Activated CD4-positive, alpha-beta T cell treated with anti-CD3 and anti-CD28 coated beads for 24 hours (primary cell): ENCODE measurements around the gene SMG6.

Source experiments
- DNase-seq, 2 donors: peaks; one replicate each; pipeline ENCODE4 v3.0.0-alpha.2; 2020; ENCODE audit warnings: low read depth in 2 of 2

The SMG6 gene

DNA sequence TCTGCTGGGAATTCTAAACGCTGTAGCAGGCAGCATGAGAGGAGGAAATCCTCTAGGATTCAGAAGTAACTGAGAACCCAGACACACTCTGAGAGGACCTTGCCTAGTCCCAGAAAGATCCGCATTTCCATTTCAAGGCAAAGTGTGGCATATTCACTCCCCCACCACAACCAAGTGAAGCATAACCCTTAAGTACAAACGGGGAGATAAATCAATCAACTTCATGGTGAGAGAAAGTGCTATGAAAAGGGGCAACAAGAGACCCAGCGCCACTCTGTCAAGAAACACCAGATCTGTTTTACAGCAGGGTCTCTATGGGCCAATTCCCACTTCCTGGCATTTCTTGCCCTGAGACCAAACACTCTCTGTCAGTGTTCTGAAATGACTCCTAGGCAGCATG, 68.3 kb downstream of the SMG6 start:
- no peak for DNase-seq

DNA sequence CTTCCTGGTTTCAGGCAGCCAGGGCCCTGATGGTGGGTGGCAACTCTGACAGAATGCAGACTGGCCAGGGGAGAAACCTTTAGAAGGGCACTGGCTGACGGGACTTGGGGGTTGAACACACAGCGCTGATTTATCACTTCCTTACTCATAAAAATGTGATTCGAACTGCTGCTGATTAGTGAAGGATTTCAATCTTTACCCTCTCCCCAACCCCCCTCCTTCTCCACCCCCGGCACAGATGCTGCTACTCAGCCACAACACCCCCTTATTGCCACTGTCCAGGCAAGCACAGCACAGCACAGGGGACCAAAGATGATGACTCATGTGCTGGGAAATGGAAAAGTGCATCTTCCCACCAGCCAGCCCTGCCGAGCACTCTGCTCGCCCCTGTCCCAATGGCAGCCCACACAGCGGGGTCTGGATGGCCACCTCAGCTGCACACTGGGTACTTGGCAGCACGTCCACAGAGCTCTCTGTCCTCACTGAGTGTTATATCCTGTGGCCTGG, 70.1 kb downstream of the SMG6 start:
- DNase-seq, result no peak

DNA sequence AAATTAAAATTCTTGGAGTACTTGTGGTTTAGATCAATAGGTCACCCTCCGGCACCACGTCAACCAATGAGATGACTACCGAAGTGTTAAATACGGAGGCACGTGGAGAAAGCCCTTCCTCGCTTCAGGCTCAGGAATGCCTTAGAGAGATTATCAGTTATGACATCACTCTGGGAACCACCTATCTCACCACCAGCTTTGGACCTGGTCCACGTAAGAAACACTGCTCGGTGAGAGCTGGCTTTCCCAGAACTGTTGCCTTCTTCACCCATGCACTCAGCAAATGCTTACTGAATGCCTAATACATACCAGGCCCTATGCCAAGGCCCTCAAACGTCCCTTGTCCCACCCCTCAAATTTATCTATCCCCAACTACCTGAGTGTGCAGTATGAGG, 71.3 kb downstream of the SMG6 start:
- no peak for DNase-seq

DNA sequence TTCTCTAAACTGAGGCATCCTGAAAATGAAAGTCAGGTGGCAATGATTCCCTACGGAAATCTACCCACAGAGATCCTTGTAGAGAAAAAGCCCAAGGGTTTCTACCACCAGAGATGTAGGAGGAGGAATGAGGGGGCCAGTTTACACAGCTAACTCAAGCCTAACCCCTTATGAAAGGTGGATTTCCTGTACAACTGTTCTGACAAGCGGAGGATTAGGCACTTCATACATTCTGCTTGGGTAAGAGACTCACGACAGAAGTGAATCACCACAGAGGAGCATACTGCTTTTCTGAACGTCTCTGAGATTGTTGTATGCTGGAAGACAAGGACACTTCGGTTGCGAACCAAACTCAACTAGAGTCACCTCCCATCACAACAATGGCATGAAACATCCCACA, 72.7 kb downstream of the SMG6 start:
- no peak for DNase-seq

DNA sequence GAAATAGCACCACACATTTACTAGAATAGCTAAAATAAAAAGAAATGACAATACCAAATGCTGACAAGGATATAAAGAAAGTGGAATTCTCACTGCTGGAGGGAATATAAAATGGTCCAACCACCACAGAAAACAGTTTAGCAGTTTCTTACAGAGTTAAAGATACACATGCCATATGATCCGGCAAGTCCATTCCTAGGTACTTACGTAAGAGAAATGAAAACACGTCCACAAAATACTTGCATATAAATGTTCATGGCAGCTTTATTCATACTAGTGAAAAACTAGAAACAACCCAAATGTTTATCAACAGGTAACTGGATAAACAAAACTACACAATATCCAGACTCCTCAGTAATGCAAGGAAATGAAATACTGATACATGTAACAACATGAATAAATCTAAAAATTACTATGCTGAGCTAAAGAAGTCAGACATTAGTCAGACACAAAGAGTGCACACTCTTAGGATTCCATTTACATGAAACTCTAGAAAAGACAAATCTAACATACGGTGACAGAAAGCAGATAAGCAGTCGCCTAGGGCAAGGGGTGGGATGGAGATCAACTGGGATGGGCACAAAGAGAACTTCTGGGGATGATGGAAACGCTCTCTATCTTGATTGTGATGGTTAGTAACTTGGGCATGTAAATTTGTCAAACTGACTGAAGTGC, 76.4 kb downstream of the SMG6 start:
- DNase-seq, result no peak

DNA sequence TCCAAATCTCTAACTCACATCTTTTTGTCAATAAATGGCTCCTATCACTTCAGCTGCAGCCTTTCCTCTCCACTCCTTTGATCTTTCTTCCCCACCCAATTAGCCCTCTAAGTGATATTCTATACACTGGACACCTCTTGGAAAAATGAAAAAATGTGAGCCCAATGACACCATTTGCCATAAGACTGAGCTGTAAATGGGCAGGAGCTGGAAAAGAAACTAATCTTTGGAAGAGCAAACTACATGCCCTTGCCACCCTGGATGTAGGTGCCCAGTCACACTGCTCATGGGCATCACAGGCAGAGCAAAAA, 80.0 kb downstream of the SMG6 start:
- no peak for DNase-seq

DNA sequence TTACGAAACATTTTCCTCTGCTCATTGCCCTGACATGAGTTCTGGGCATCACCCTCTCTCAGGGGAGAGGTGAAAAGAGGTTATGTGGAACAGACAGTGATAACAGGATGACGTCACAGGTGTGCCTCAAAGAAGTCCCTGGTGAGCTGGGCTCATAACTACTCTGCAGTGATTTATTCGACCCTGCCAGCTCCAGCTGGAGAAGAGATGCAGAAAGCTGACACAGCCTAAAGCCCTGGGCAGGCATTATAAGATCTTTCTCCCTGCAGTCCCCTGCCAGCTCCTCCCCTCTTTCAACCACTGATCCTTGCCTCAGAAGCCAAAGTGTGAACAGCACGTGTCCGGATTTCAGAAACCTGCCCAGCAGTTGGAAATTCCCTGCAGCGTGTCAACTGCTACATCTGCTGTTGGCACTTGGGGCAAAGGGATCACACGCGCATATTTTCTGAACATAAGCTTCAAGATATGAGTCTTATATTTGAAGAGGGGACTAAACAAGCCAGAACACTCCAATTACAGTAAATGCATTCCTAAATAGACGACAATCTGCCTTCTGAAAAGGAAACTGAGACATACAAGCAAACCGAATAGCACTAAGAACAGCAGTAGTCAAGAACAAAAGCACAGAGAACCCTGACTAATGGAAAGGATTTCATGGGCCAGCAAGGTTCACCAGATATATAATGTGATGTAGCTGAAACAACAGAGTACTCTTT, 80.5 kb downstream of the SMG6 start:
- peak; percentile 16 to 27 for DNase-seq

DNA sequence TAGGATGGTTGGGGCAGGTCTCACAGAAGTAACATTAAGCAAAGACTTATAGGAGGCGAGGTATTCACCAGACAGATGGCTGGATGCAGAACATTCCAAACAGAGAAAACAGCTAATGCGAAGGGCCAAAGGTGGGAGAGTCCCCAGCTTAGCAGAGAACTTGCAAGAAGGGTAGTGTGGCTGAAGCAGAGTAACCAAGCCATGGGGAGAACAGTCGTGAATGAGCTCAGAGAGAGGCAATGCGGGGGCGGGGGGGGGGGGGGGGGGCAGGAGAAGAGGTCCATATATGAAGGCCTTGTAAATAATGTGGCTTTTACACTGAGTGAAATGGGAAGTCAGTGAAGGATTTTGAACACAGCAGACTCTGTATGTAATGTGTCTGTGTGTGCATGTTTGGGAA, 81.3 kb downstream of the SMG6 start:
- no peak for DNase-seq

DNA sequence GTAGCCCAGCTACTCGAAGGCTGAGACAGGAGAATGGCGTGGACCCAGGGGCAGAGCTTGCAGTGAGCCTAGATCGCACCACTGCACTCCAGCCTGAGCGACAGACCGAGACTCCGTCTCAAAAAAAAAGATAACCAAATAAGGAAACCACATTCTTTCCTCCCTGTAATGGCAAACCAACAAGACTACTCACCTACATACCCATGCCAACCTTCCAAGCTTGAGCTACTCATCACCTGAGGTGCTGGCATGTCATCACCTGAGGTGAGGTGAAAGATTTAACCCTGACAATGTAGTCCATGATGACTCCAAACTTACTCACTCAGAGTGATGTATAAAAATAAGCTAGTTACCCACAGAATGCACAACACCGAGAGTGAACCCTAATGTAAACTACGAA, 85.2 kb downstream of the SMG6 start:
- no peak for DNase-seq

DNA sequence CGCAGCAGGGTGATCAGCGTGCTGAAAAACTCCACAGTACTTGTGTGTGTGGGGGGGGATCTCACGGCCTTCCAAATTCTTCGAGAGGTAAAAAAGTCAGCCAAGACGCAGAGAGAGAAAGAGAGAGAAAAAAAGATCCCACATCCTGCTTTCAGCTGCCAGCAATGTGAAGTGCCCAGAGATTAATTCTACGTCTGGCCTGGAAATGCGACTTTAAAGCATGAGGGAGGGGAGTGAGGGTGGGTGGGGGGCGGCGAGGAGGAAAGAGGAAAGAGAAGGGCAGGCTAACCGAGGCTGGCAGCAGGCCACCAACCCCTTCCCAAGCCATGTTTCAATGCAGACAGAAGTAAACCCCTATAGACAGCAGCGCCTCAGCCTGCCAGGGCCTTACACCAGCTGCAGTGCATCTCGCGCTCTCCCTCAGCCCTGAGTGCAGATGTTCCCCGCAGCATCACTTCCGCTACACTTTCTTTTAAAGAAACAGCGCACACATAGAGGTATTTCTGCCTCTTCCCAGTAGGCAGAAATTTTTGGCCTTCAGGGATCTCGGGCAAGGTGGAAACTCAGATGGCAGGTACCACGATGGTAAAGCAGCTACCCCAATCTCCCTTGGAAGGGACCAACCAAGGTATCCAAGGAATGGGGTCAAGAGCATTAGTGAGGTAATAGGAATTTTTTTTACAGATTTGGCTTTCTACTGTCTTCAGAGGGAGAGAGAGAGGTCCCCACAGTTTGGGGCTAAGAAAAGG, 87.8 kb downstream of the SMG6 start:
- peak; percentile 42 to 46 for DNase-seq

DNA sequence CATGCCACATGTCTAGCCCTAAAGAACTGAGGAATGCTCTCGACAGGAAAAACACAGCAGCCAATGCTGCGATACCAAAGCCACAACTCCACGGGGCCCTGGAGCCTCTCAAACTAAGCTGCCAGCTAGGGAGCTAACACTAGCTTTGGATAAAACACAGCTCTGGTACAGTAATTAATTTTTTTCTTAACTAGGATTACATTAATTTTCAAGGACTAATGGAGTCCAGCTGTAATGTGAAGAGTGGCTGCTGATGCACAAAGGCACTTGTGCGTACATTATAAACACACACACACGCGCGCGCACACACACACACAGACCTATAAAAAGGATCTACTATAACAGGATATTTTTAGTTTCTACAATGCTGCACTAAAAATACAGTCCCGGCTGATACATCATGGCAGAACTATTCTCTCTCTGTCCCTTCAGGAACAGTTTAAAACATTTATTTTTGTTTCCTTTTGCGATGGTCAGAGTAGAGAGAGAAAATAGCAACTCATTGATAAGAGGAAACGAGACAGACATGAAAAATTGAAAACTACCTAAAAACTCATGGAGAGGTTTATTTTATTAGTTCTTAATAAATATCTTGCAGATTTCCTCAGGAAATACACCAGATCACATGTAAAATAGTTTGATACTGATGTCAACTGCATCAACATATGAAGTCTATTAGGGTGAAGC, 88.5 kb downstream of the SMG6 start:
- DNase-seq, result no peak

DNA sequence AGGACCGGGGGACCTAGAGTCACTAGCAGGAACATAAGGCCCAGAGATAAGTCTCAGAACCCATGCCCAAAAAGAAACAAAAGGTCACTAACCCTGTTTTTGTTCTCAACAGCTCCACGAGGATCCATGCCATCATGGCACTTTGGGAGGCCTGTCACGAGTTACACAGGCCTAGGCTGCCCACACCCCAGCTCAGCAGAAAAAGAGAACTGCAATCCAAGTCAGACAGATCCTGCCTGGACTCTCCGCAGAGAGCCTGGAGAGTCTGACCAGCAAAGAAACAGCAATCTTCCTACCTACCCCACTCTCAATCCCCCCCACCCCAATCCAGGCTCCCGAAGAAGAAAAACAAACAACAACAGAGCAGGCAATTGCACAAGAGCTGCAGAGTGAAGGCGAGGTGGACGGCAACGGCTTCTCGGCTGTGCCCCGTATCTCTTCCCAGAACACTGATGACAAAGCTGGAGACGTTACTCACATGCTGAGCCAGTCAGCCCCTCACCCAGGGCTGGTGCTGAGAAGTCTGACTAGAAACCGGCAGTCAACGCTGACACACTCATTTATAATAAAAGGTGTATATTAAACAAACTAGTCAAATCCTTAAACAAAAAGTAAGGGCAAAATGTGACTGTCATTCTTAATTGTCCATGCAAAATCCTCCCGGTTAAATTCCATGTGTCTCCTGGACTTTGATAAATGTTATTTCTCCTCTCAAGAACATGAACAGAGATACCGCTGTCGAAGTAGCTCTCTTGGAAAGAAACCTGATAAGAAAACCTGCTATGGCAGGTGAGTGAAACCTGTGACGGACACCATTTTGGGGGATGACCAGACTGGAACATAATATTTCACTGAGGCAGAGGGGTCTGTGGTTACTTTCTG, 89.3 kb downstream of the SMG6 start:
- DNase-seq, result peak in 1 of 2 donors; percentile 15

DNA sequence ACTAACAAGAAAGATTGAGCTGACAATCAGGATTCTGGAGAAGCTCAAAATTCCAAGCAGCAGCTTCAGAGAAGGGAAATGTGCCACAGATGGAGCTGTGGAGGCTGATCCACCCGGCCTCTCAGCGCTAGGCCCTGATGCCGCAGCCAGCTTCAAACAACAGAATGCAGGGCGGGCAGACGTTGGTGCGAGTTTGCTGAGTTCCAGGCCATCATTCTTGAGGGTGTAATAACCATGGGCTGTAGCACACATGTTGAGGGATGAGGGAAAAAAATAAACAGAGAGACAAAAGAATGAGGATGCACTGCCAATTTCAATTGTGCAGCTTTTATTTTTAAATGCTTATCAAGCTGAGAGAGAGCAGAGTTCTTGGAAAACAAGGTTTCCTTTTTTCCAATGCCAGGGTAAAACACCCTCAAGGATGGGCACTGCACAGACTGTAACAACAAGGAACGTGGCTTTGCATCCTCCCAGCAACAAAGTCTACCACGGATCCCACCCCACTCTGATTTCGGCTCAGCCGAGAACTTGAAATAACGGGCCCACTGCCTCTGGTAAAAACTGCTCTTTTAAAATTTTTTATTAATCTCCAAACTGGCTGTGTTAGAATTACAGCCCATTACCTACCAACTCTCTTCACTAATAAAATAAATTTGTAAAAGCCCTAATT, 90.2 kb downstream of the SMG6 start:
- no peak for DNase-seq

DNA sequence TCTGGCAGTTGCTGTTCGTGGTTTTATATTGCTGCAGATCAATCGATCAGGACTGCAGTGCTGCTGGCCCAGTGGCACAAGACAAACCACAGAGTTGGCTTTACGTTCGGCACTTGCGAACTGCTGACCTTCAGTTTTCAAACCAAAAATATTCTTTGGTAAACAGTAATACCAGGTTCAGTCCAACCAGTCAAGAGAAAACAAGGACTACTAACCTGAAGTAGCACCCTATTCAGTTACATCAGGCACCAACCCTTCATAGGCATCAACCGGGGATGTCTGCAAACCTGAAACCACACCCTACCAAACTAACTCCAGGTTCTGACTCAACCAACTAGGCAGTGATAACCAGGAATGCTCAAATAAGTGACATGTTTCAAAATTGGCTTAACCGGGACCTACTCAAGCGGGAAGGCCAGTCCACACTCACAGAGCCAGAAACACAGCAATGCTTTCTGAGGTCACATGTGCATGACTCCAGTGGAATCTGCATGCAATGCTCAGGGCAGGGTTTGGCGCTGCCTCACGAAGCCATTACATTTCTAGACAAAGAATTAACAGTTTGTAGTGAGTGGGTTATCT, 91.1 kb downstream of the SMG6 start:
- no peak for DNase-seq

DNA sequence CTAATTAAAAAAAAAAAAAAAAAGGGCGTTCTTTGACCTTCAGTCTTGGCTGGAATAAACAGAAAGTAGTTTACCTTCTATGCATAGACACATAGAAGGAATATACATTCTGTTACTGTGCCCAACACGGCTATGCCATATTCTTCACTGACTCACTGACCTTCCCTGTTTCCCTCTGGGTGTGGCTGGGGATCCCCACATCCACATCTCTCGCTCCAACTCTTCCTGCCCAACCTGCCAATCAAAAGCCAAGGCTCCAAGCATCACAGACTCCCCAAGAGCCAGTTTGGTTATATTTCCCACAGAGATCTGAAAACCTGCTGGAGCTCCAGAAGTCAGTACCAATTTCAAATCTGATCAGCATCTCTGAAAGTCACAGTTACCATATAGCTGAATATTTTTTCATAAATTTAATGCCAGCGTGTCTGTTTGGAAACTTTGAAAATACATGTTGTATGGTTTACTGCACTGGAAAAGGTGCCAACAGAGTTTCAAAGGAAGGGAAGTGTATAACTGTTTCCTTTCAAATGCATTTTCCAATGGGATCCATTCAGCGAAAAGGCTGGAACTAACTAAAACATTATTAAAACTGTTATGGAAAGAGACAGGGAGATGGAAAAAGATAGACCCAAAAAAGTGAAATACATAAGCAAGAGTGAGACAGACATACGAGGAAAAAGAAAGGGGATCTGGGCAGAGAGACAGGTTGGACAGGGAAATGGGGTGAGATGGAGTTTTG, 91.8 kb downstream of the SMG6 start:
- no peak for DNase-seq

DNA sequence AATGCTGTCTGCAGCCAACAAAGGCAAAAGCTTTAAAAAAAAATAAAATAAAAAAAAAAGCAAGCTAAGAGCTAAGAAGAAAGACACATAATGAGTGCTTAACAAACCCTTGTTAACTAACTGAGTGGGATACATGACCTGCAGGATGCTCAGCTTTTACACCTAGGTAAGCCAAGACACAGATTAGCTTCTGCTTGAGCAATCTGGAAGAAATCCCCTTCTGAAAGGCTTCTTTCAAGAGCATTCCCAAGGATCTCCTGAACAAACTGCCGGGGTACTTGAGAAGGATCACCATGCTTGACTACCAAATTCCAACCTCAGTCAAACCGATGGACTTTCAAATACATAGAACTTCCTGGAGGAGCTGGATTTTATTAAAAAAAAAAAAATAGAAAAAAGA, 92.9 kb downstream of the SMG6 start:
- DNase-seq, result no peak

DNA sequence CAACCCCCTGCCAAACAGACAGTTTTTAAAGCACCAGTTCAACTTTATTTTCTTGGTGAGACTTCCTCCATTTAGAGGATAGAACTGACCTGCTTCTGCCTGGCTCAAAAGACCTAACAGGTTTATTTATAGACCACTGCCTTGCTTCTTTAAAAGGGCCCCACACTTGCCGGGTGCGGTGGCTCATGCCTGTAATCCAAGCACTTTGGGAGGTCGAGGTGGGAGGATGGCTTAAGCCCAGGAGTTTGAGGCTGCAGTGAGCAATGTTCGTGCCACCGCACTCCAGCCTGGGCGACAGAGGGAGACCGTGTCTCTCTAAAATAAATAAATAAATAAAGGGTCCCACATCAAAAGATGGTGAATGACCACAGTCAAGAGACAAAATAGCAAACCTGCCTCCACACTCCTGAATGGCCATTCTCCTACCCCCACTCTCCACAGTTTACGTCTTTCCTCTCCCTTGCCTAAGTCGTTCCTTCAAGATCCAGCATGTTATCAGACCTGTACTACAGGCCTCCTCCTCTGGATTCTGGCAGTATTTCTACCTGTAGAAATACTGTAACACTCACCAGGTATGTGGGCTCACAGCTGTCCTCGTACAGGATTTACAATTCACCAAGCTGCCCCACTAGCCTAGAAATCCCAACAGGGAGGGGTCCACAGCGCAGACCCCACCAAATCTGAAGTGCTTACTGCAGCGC, 95.6 kb downstream of the SMG6 start:
- no peak for DNase-seq

DNA sequence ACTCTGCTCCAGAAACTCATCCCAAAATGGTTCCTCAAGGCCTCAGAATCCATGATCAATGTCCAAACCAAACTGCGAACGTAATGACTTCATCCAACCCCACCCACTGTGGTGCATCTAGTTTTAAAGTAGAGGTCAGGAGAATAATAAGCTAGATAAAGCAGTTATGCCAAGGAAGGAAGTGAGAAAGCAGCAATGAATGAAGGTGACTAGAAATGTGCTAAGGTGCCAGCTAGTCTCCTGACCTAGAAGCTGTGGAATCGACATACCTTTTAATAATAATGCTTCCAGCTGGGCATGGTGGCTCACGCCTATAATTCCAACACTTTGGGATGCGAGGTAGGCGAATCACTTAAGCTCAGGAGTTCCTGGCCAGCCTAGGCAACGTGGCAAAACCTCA, 99.2 kb downstream of the SMG6 start:
- no peak for DNase-seq

DNA sequence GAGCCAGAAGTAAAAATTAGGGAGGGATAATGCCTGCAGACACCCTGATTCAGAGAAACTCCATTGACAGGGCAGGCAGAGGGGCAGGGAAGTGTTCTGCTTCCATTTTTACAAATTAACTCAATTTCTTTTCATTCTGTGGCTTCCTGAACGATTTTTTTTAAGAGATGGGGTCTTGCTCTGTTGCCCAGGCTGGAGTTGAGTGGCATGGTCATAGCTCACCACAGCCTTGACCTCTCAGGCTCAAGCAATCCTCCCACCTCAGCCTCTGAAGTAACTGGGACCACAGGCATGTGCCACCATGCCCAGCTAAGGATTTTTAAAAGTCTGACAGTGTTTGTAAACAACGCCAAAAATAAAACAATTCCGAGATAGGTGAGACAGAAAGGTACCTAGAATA, 99.8 kb downstream of the SMG6 start:
- no peak for DNase-seq
